Neuronal stem cell (in vitro differentiated cells): ENCODE results near the gene PPIL6.

Experiments used
- DNase-seq: peaks from one replicate; pipeline ENCODE4 v3.0.0-alpha.2; 2013; ENCODE audit warnings: low spot score
- H2AFZ ChIP-seq: one replicate; pipeline ENCODE4 v1.6.1; 2013; ENCODE audit warnings: mild to moderate bottlenecking, low read length, inconsistent platforms
- H2AK5ac ChIP-seq: 2 replicates; pipeline ENCODE4 v1.6.1; 2013; ENCODE audit warnings: low read depth, mild to moderate bottlenecking, inconsistent platforms, low read length, moderate library complexity, mixed read lengths
- H2BK120ac ChIP-seq: 2 replicates; pipeline ENCODE4 v1.6.1; 2013; ENCODE audit warnings: low read depth, mild to moderate bottlenecking, inconsistent platforms, low read length, moderate library complexity, mixed read lengths
- H2BK12ac ChIP-seq: one replicate; pipeline ENCODE4 v1.6.1; 2013; ENCODE audit warnings: low read length, inconsistent platforms
- H2BK15ac ChIP-seq: 2 replicates; pipeline ENCODE4 v1.6.1; 2013; ENCODE audit warnings: mild to moderate bottlenecking, low read length, inconsistent platforms, mixed read lengths
- H2BK5ac ChIP-seq: one replicate; pipeline ENCODE4 v1.6.1; 2013; ENCODE audit warnings: inconsistent platforms, mild to moderate bottlenecking, low read length, moderate library complexity
- H3K14ac ChIP-seq: one replicate; pipeline ENCODE4 v1.6.1; 2013; ENCODE audit warnings: low read length, inconsistent platforms
- H3K18ac ChIP-seq: 2 replicates; pipeline ENCODE4 v1.6.1; 2013; ENCODE audit warnings: low read length, inconsistent platforms
- H3K23ac ChIP-seq: 2 replicates; pipeline ENCODE4 v1.6.1; 2013; ENCODE audit warnings: low read depth, mild to moderate bottlenecking, mixed read lengths, low read length, inconsistent platforms; ENCODE audit not compliant: poor library complexity
- H3K27ac ChIP-seq: replicated peaks from 3 replicates; pipeline ENCODE4 v1.5.1; 2013; ENCODE audit warnings: low read length, inconsistent platforms
- H3K27me3 ChIP-seq, 3 experiments: 2 replicates each; pipeline ENCODE4 v1.6.1; 2013; ENCODE audit warnings: low read length in 3 of 3, mild to moderate bottlenecking in 2 of 3, inconsistent platforms in 1 of 3, low read depth in 1 of 3, mixed read lengths in 1 of 3, moderate library complexity in 1 of 3; ENCODE audit not compliant: control insufficient read depth in 3 of 3, insufficient read depth in 3 of 3
- H3K36me3 ChIP-seq, 2 donors: replicated peaks in 1 of 2; 2 replicates each; pipeline ENCODE4 v1.6.1; 2013; ENCODE audit warnings: low read length in 2 of 2; ENCODE audit not compliant: control insufficient read depth in 2 of 2, insufficient read depth in 2 of 2
- H3K4ac ChIP-seq: 2 replicates; pipeline ENCODE4 v1.6.1; 2013; ENCODE audit warnings: inconsistent platforms, mild to moderate bottlenecking, low read length, moderate library complexity
- H3K4me1 ChIP-seq, 2 donors: 1 replicate in 1 of 2; 2 replicates in 1 of 2; pipeline ENCODE4 v1.6.1; 2013; ENCODE audit warnings: low read length in 2 of 2, low read depth in 1 of 2; ENCODE audit not compliant: control insufficient read depth in 2 of 2, insufficient read depth in 1 of 2
- H3K4me2 ChIP-seq: one replicate; pipeline ENCODE4 v1.6.1; 2013; ENCODE audit warnings: mild to moderate bottlenecking, low read length, inconsistent platforms; ENCODE audit not compliant: insufficient read depth, poor library complexity, severe bottlenecking
- H3K4me3 ChIP-seq, 2 donors: 2 replicates each; pipeline ENCODE4 v1.5.1; 2013; ENCODE audit warnings: low read length in 2 of 2, mild to moderate bottlenecking in 2 of 2, inconsistent platforms in 1 of 2, moderate library complexity in 1 of 2
- H3K79me1 ChIP-seq: one replicate; pipeline ENCODE4 v1.6.1; 2013; ENCODE audit warnings: low read depth, mild to moderate bottlenecking, inconsistent platforms, low read length, moderate library complexity
- H3K9ac ChIP-seq: one replicate; pipeline ENCODE4 v1.6.1; 2013; ENCODE audit warnings: mild to moderate bottlenecking, low read depth, low read length, inconsistent platforms; ENCODE audit not compliant: poor library complexity
- H3K9me3 ChIP-seq, 2 donors: replicated peaks in 1 of 2; 2 replicates each; pipeline versions ENCODE3 to v1.6.1; 2013; ENCODE audit warnings: low read length in 2 of 2, mild to moderate bottlenecking in 2 of 2, inconsistent platforms in 1 of 2, low read depth in 1 of 2, mixed read lengths in 1 of 2, moderate library complexity in 1 of 2; ENCODE audit not compliant: control insufficient read depth in 2 of 2, insufficient read depth in 1 of 2
- H4K8ac ChIP-seq: one replicate; pipeline ENCODE4 v1.6.1; 2013; ENCODE audit warnings: low read depth, mild to moderate bottlenecking, inconsistent platforms, low read length, moderate library complexity
- H4K91ac ChIP-seq: one replicate; pipeline ENCODE4 v1.6.1; 2013; ENCODE audit warnings: low read length, low read depth, mild to moderate bottlenecking, inconsistent platforms; ENCODE audit not compliant: poor library complexity
- WGBS, 2 donors: extraction: QIAGEN DNeasy Blood & Tissue Kit; methylation state at CpG; one replicate each; pipeline ENCODE4 v1.1.7; 2013; ENCODE audit warnings: missing lambda C conversion rate in 2 of 2, mixed read lengths in 1 of 2; ENCODE audit not compliant: insufficient read length in 2 of 2, insufficient replicate concordance in 1 of 2; ENCODE audit errors: extremely low coverage in 2 of 2; 5-methylcytosine and 5-hydroxymethylcytosine counted together

The PPIL6 gene

GRCh38 chr6:109449795-109450673, 9.6 kb upstream of the PPIL6 start:
- no peak overlapping the region for H3K4me3 ChIP-seq
- H2BK120ac ChIP-seq = no peak overlapping the region
- peaks cover 9% of the 10 kb centered on the region for H3K79me1 ChIP-seq
- no peak overlapping the region for H2AK5ac ChIP-seq
- no peak overlapping the region for H4K8ac ChIP-seq
- H4K91ac ChIP-seq = no peak overlapping the region
- no peak overlapping the region for H2BK15ac ChIP-seq
- no peak overlapping the region for H3K23ac ChIP-seq
- no peak overlapping the region for H3K27ac ChIP-seq
- no peak overlapping the region for H3K4me2 ChIP-seq
- H2AFZ ChIP-seq = no peak overlapping the region
- no peak overlapping the region for H3K18ac ChIP-seq
- H3K4me1 ChIP-seq = peaks cover 5 to 11% of the 10 kb centered on the region in 2 donors
- H3K9me3 ChIP-seq = no peaks in the 10 kb centered on the region
- no peak overlapping the region for H2BK5ac ChIP-seq
- WGBS, 2 donors = no CpG with 5 or more reads among the region's 16 CpGs
- H2BK12ac ChIP-seq = no peak overlapping the region
- peaks cover 32 to 55% of the 10 kb centered on the region in 2 donors for H3K36me3 ChIP-seq
- H3K4ac ChIP-seq = no peak overlapping the region
- H3K27me3 ChIP-seq = no peaks in the 10 kb centered on the region
- DNase-seq = no peak
- no peak overlapping the region for H3K14ac ChIP-seq
- no peak overlapping the region for H3K9ac ChIP-seq

- H3K36me3 ChIP-seq = peaks cover 39 to 62% of the 10 kb centered on the region in 2 donors
- H2BK5ac ChIP-seq = no peak overlapping the region
- H3K4me2 ChIP-seq = no peak overlapping the region
- H2AFZ ChIP-seq = no peak overlapping the region
- H3K27me3 ChIP-seq = no peaks in the 10 kb centered on the region
- peak overlapping the region in 1 of 2 donors; percentile 35 for H3K4me3 ChIP-seq
- no peak overlapping the region for H4K8ac ChIP-seq
- H2BK15ac ChIP-seq = no peak overlapping the region
- no peak overlapping the region for H3K27ac ChIP-seq
- H3K23ac ChIP-seq = no peak overlapping the region
- peak overlapping the region; percentile 38 for H3K9ac ChIP-seq
- no CpG with 5 or more reads among the region's 19 CpGs for WGBS, 2 donors
- peaks cover under 1 to 7% of the 10 kb centered on the region in 2 donors for H3K4me1 ChIP-seq
- no peak overlapping the region for H2AK5ac ChIP-seq
- no peak overlapping the region for H4K91ac ChIP-seq
- peaks cover 9% of the 10 kb centered on the region for H3K79me1 ChIP-seq
- no peak for DNase-seq
- H3K14ac ChIP-seq = no peak overlapping the region
- no peak overlapping the region for H3K4ac ChIP-seq
- no peak overlapping the region for H2BK120ac ChIP-seq
- no peak overlapping the region for H3K18ac ChIP-seq
- no peaks in the 10 kb centered on the region for H3K9me3 ChIP-seq
- no peak overlapping the region for H2BK12ac ChIP-seq
Observed at GRCh38 chr6:109449064-109449794, 8.8 kb upstream of the PPIL6 start.

GRCh38 chr6:109448615-109449014, 8.2 kb upstream of the PPIL6 start:
- WGBS, 2 donors = no CpG with 5 or more reads among the region's 7 CpGs
- H3K36me3 ChIP-seq = peaks cover 45 to 66% of the 10 kb centered on the region in 2 donors
- no peaks in the 10 kb centered on the region for H3K9me3 ChIP-seq
- no peak overlapping the region for H3K9ac ChIP-seq
- no peak overlapping the region for H3K23ac ChIP-seq
- no peak overlapping the region for H3K18ac ChIP-seq
- no peak overlapping the region for H3K4me3 ChIP-seq
- no peak overlapping the region for H4K8ac ChIP-seq
- H3K4ac ChIP-seq = no peak overlapping the region
- no peak overlapping the region for H2BK120ac ChIP-seq
- H3K27me3 ChIP-seq = no peaks in the 10 kb centered on the region
- no peak overlapping the region for H2BK15ac ChIP-seq
- no peak overlapping the region for H4K91ac ChIP-seq
- no peak overlapping the region for H2BK5ac ChIP-seq
- no peak overlapping the region for H2AFZ ChIP-seq
- H3K4me1 ChIP-seq = peaks cover 0 to 1% of the 10 kb centered on the region in 2 donors
- peaks cover 4% of the 10 kb centered on the region for H3K79me1 ChIP-seq
- no peak overlapping the region for H3K4me2 ChIP-seq
- no peak overlapping the region for H3K27ac ChIP-seq
- no peak overlapping the region for H2BK12ac ChIP-seq
- H2AK5ac ChIP-seq = no peak overlapping the region
- no peak for DNase-seq
- no peak overlapping the region for H3K14ac ChIP-seq
